Erythroblast (primary cell): ENCODE measurements around the gene CTPS2.

ENCODE experiments used
- GATA1 ChIP-seq: IDR thresholded peaks from 2 replicates; pipeline ENCODE4 v1.6.1; 2011; ENCODE audit warnings: low read depth, mild to moderate bottlenecking, control low read depth, low read length, moderate library complexity
- POLR2A ChIP-seq: IDR thresholded peaks from 2 replicates; pipeline ENCODE4 v1.6.1; 2011; ENCODE audit warnings: mild to moderate bottlenecking, low read length

DNA sequence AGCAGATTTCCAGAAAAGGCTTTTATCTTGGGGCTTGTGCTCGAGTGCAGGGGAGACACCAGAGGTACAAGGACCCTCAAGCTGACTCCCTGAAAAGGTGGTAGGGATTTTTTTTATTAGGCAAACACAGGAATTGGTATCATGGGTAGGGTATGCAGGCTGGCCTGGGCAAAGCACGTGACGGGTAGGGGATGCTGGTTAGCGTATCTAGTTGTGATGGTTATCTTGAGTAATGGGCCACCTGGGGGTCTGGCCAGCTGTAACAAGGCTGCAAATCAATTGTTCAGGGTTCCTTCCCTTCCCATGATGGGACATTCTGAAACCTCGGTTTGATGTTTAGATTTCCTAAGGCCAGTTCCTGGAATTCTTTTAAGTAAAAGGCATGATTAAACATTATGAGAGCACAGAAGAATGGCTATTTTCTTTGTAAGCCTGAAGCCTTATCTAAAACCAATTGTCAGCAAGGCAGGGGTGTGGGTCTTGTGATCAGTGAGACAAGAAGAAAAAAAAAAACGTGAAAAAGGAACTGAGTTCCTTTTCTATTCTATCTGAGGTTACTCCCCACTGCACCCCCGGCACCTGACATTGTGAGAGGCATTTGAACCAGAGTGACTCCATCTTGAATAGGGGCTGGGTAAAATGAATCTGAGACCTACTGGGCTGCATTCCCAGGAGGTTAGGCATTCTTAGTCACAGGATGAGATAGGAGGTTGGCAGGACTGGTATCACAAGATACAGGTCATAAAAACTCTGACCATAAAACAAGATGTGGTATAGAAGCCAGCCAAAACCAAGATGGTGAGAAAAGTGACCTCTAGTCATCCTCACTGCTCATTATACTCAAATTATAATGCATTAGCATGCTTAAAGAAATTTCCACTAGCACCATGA is 126.7 kb downstream of the CTPS2 start:
- TF ChIP-seq POLR2A (no peak), GATA1 (no peak)
